CD4-positive, alpha-beta T cell treated with Interleukin-6 for 4 hours (primary cell): ENCODE measurements around the gene ADAMTS14.
A peak's percentile ranks its signal among the peaks of the same experiment; 100 is the strongest.
"Not testable (repeated sequence)": the region's sequence is repeated elsewhere in the genome, so short reads cannot be mapped to it uniquely, and the experiment has no call there.

Experiments
- DNase-seq: peaks from one replicate; pipeline ENCODE4 v3.0.0-alpha.2; 2020; ENCODE audit warnings: mixed read lengths

Gene ADAMTS14

GRCh38 chr10:70672165-70673042 lies at the start of gene ADAMTS14:
ADAMTS14 (plus strand) TSS chr10:70672506; CDS start chr10:70672803, 297 bp downstream.
- no peak for DNase-seq

GRCh38 chr10:70622541-70622940 lies 49.8 kb upstream of the ADAMTS14 start:
- DNase-seq = no peak

- DNase-seq = no peak
These were observed 49.1 kb upstream of the ADAMTS14 start for GRCh38 chr10:70622981-70623844.

- DNase-seq = no peak
These were observed 46.2 kb upstream of the ADAMTS14 start for GRCh38 chr10:70626056-70626455.

GRCh38 chr10:70629338-70629737 lies 43.0 kb upstream of the ADAMTS14 start:
- DNase-seq = no peak

- DNase-seq = not testable (repeated sequence)
These were observed 40.6 kb upstream of the ADAMTS14 start for GRCh38 chr10:70631735-70632134.

GRCh38 chr10:70634011-70634410 lies 38.3 kb upstream of the ADAMTS14 start:
- DNase-seq = no peak

- not testable (repeated sequence) for DNase-seq
These were observed 37.8 kb upstream of the ADAMTS14 start for GRCh38 chr10:70634515-70634914.

- not testable (repeated sequence) for DNase-seq
These were observed 32.5 kb upstream of the ADAMTS14 start for GRCh38 chr10:70639640-70640383.

- DNase-seq = not testable (repeated sequence)
These were observed 29.0 kb upstream of the ADAMTS14 start for GRCh38 chr10:70643272-70643671.

- not testable (repeated sequence) for DNase-seq
These were observed 27.3 kb upstream of the ADAMTS14 start for GRCh38 chr10:70644959-70645358.

- no peak for DNase-seq
These were observed 25.2 kb upstream of the ADAMTS14 start for GRCh38 chr10:70647086-70647485.

GRCh38 chr10:70648427-70648826 lies 23.9 kb upstream of the ADAMTS14 start:
- no peak for DNase-seq

GRCh38 chr10:70649526-70649925 lies 22.8 kb upstream of the ADAMTS14 start:
- DNase-seq = no peak

- no peak for DNase-seq
These were observed 22.2 kb upstream of the ADAMTS14 start for GRCh38 chr10:70650104-70650503.

GRCh38 chr10:70650718-70651117 lies 21.6 kb upstream of the ADAMTS14 start:
- no peak for DNase-seq

- DNase-seq = no peak
These were observed 20.6 kb upstream of the ADAMTS14 start for GRCh38 chr10:70651661-70652060.

GRCh38 chr10:70652761-70653657 lies 19.3 kb upstream of the ADAMTS14 start:
- DNase-seq = no peak

GRCh38 chr10:70655316-70655715 lies 17.0 kb upstream of the ADAMTS14 start:
- no peak for DNase-seq

- peak; percentile 26 for DNase-seq
These were observed 15.8 kb upstream of the ADAMTS14 start for GRCh38 chr10:70656489-70656888.

- DNase-seq = no peak
These were observed 15.3 kb upstream of the ADAMTS14 start for GRCh38 chr10:70657041-70657440.
